Activated CD4-positive, alpha-beta T cell treated with anti-CD3 and anti-CD28 coated beads, Interleukin-2, amount 10 ng/mL, durations not matched to agents 7 days and 5 days (primary cell): Measurements from ENCODE around the gene MIEN1. TPM values are rescaled to one million over a fixed set of nuclear protein-coding genes. Genes with fewer than 3 reads are reported as not detected.
"Not testable (repeated sequence)": the region's sequence is repeated elsewhere in the genome, so short reads cannot be mapped to it uniquely, and the experiment has no call there.

Source experiments
- CTCF ChIA-PET: fragments of 350-600 bp; sonication (Branson Sonifier 250); formaldehyde crosslinking; loops from one replicate; lab custom pipeline; 2021; ENCODE audit warnings: antibody characterized with exemption; lab: Charles Lee
- POLR2A ChIA-PET: fragments of 350-600 bp; sonication (Branson Sonifier 250); formaldehyde crosslinking; loops from one replicate; lab custom pipeline; 2021; ENCODE audit warnings: antibody characterized with exemption; lab: Charles Lee
- DNase-seq: peaks from one replicate; pipeline ENCODE4 v3.0.0-alpha.2; 2020
- H3K27ac Mint-ChIP-seq: one replicate; pipeline ENCODE4 v1.8.0; 2021; ENCODE audit warnings: mild to moderate bottlenecking, moderate library complexity, mixed read lengths
- H3K27me3 Mint-ChIP-seq: one replicate; pipeline ENCODE4 v1.8.0; 2021; ENCODE audit warnings: mixed read lengths
- H3K36me3 Mint-ChIP-seq: one replicate; pipeline ENCODE4 v1.8.0; 2021; ENCODE audit warnings: low read depth, mixed read lengths
- H3K4me1 Mint-ChIP-seq: one replicate; pipeline ENCODE4 v1.8.0; 2021; ENCODE audit warnings: mixed read lengths
- H3K4me3 Mint-ChIP-seq: one replicate; pipeline ENCODE4 v1.8.0; 2021; ENCODE audit warnings: mild to moderate bottlenecking, moderate library complexity, mixed read lengths
- H3K9me3 Mint-ChIP-seq: one replicate; pipeline ENCODE4 v1.8.0; 2021; ENCODE audit warnings: mixed read lengths
- total RNA-seq, 2 experiments: library from RNA; stranded (reverse); gene quantifications; one replicate each; pipeline ENCODE4 v1.2.3, GENCODE V29; 2021

Gene MIEN1
- total RNA-seq, 2 experiments from 2014 or later: 49.7 to 50.2 TPM

- H3K4me3 Mint-ChIP-seq: peak overlapping the region; percentile 75
- ChIA-PET CTCF (interaction anchor here (1.0 to 2.6 kb wide), 9 partner anchors 11 to 133 kb away, joined by 3 to 17 read pairs (median 4); partner anchors contain the start of gene MIEN1), POLR2A (interaction anchor here (0.8 to 1.2 kb wide), 2 partner anchors 76 to 107 kb away, joined by 4 to 5 read pairs; no protein-coding TSS in a partner anchor)
- peak overlapping the region; percentile 94 for H3K27ac Mint-ChIP-seq
- H3K36me3 Mint-ChIP-seq: peaks cover 6% of the 10 kb centered on the region
- H3K27me3 Mint-ChIP-seq: no peaks in the 10 kb centered on the region
- peak; percentile 97 for DNase-seq
- H3K9me3 Mint-ChIP-seq: no peaks in the 10 kb centered on the region
- H3K4me1 Mint-ChIP-seq: peaks cover 60% of the 10 kb centered on the region
Measured at GRCh38 chr17:39754161-39754957, 24.0 kb upstream of the MIEN1 start.

DNA sequence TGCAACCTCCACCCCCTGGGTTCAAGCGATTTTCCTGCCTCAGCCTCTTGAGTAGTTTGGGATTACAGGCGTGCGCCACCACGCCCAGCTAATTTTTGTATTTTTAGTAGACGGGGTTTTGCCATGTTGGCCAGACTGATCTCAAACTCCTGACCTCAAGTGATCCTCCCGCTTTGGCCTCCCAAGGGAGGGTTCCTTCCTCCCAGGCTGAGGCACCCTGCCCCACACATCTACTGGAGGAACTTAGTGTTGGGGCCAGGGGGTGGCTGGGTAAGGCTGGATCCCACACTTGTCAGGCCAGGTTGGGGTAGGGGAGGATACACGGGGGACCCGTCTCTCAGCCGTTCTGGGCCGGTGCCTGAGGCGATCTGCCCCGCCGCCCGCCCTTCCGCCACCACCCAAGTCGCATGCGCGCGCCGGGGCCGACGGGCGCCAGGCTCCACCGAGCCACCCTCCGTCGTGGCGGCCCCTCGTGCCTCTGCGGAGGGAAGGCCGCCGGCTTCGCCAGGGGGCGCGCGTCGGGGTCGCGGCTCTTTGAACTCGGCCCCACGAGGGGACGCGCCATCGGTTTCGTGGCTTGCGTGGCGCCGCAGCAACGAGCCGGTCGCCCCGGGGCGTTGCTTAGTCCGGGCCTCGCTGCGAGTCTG, 23.3 kb upstream of the MIEN1 start:
- CTCF ChIA-PET: interaction anchor here (0.9 to 2.4 kb wide), 7 partner anchors 11 to 222 kb away, joined by 3 to 11 read pairs (median 5); partner anchors contain the start of gene MIEN1
- DNase-seq: peak; percentile 60
- Mint-ChIP-seq H3K27me3 (no peaks in the 10 kb centered on the region), H3K9me3 (no peaks in the 10 kb centered on the region), H3K27ac (peak overlapping the region; percentile 93), H3K4me3 (peak overlapping the region; percentile 75), H3K36me3 (no peaks in the 10 kb centered on the region), H3K4me1 (peaks cover 53% of the 10 kb centered on the region)
- POLR2A ChIA-PET: interaction anchor here (1.1 kb wide), 1 partner anchor 66 kb away, joined by 3 read pairs; no protein-coding TSS in a partner anchor

- H3K36me3 Mint-ChIP-seq: no peaks in the 10 kb centered on the region
- peaks cover 40% of the 10 kb centered on the region for H3K4me1 Mint-ChIP-seq
- H3K9me3 Mint-ChIP-seq: no peaks in the 10 kb centered on the region
- peak overlapping the region; percentile 93 for H3K27ac Mint-ChIP-seq
- no peaks in the 10 kb centered on the region for H3K27me3 Mint-ChIP-seq
- H3K4me3 Mint-ChIP-seq: peak overlapping the region; percentile 75
- ChIA-PET CTCF (interaction anchor here (0.9 to 2.4 kb wide), 7 partner anchors 9 to 223 kb away, joined by 3 to 11 read pairs (median 5); partner anchors contain the start of gene MIEN1), POLR2A (interaction anchor here (0.6 to 1.1 kb wide), 2 partner anchors 67 to 69 kb away, joined by 3 to 6 read pairs; no protein-coding TSS in a partner anchor)
- no peak for DNase-seq
Measured at GRCh38 chr17:39752241-39752881, 22.0 kb upstream of the MIEN1 start.

DNA sequence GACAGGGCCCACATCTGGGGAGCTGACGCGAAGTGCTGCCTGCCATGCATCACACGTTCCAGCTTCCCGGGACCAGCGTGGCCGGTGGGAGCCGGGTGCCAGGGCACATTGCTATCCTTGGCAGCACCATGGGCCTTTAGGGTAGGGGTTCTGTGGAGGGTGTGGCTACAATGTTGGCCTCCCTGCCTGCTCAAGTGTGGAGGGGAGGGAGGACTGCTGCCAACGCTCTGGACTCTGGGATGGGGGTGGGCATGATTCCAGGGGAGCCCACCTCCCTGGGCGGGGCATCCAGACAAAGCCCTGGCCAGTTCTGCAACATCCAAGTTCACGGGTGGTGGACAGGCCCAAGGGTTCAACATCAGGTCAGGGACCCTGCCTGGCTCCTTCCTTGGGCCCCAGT, 21.3 kb upstream of the MIEN1 start:
- DNase-seq: no peak
- ChIA-PET POLR2A (no interaction called here), CTCF (interaction anchor here (0.9 to 1.0 kb wide), 2 partner anchors 98 to 130 kb away, joined by 3 read pairs; no protein-coding TSS in a partner anchor)
- no peaks in the 10 kb centered on the region for H3K9me3 Mint-ChIP-seq
- peak overlapping the region; percentile 75 for H3K4me3 Mint-ChIP-seq
- H3K4me1 Mint-ChIP-seq: peaks cover 33% of the 10 kb centered on the region
- H3K36me3 Mint-ChIP-seq: no peaks in the 10 kb centered on the region
- no peak overlapping the region for H3K27ac Mint-ChIP-seq
- H3K27me3 Mint-ChIP-seq: no peaks in the 10 kb centered on the region

DNA sequence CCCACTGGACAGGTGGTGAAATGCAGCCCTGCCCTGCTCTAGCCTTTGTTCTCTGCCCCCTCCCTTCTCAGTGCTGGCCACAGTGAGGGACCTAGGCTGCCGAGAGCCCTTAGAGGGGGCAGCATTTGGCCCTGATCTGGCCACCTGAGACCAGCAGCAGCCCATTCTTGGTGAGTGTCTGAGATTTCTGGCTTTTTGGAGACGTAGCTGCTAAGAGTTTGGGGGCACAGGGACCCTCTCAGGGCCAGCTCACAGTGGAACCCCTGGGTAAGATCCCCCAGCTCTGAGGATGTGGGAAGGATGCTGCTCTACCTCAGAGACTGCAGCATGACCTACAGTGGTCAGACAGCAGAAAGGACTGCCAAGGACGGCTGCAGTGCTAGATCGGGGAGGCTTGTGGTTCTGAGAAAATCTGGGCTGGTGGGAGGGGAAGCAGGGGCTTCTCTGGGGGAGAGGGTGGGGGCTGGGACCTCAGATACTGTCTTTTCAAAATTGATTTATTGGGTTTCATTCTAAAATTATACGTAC, 20.7 kb upstream of the MIEN1 start:
- Mint-ChIP-seq H3K36me3 (no peaks in the 10 kb centered on the region), H3K4me1 (peaks cover 27% of the 10 kb centered on the region), H3K9me3 (no peaks in the 10 kb centered on the region), H3K4me3 (no peak overlapping the region), H3K27me3 (no peaks in the 10 kb centered on the region), H3K27ac (peak overlapping the region; percentile 5)
- ChIA-PET CTCF (interaction anchor here (0.9 to 1.0 kb wide), 2 partner anchors 98 to 129 kb away, joined by 3 read pairs; no protein-coding TSS in a partner anchor), POLR2A (no interaction called here)
- DNase-seq: no peak

DNA sequence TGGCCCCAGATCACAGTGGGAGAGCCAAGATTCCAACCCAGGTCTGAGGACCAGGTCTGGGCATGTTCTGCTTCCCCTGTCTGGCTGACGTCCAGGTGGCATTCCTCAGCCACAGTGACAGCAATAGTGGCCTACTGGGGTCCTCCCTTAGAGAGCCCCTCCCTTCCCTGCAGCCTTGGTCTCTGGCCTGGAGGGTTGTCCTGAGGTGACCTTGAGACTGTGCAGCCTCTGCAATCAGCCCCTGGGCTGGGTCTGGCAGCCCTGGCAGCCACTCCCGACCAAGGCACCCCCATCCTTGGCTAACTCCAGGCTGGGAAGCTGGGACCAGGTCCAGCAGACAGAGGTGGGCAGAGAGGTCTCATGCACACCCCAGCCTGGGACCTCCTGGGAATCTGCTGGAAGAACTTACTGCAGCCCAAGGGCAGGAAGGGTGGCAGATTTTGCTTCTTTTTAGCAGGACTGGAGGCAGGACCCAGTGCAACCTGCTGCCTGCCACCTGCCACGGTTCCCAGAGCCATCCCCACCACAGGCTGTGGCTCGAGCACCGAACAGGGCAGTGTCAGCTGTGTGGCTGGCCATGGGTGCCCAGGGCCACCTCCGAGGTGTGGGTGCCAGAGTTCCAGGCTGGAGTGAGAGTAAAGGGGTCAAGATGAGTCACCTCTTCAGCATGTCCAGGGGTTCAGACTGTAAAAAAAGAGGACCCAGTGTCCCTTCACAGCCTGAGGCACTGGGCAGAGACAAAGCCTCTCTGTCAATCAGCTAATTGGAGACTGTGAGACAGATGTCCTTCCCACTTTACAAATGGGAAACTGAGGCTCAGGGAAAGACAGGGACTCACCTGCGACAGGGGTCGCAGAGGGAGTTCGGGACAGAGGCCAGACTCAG, 20.0 kb upstream of the MIEN1 start:
- no peaks in the 10 kb centered on the region for H3K27me3 Mint-ChIP-seq
- DNase-seq: no peak
- H3K4me3 Mint-ChIP-seq: no peak overlapping the region
- POLR2A ChIA-PET: no interaction called here
- H3K9me3 Mint-ChIP-seq: no peaks in the 10 kb centered on the region
- H3K4me1 Mint-ChIP-seq: peaks cover 20% of the 10 kb centered on the region
- no peaks in the 10 kb centered on the region for H3K36me3 Mint-ChIP-seq
- CTCF ChIA-PET: interaction anchor here (0.9 to 3.2 kb wide), 4 partner anchors 20 to 129 kb away, joined by 3 to 9 read pairs (median 6); partner anchors contain the start of gene MIEN1
- peak overlapping the region; percentile 46 for H3K27ac Mint-ChIP-seq

DNA sequence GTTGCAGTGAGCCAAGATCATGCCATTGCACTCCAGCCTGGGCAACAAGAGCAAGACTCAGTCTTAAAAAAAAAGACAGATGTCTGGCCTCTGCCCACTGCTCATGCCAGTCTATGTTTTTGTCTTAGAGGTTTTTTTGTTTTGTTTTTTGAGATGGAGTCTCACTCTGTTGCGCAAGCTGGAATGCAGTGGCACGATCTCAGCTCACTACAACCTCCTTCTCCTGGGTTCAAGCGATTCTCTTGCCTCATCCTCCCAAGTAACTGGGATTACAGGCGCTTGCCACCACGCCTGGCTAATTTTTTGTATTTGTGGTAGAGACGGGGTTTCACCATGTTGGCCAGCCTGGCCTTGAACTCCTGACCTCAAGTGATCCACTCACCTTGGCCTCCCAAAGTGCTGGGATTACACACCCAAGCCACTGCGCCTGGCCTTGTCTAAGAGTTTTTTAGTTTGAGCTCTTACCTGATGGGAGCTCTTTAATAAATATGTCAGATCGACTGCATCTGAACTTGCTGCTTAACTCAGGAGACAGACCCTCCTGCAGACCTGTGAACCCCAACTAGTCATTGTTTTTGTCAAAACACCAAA, 18.2 kb upstream of the MIEN1 start:
- ChIA-PET CTCF (interaction anchor here (0.6 to 3.2 kb wide), 3 partner anchors 18 to 167 kb away, joined by 3 to 9 read pairs (median 9); partner anchors contain the start of gene MIEN1), POLR2A (interaction anchor here (1.1 kb wide), 1 partner anchor 147 kb away, joined by 3 read pairs; no protein-coding TSS in a partner anchor)
- not testable (repeated sequence) for H3K27ac Mint-ChIP-seq, H3K36me3 Mint-ChIP-seq, DNase-seq, H3K4me3 Mint-ChIP-seq, H3K27me3 Mint-ChIP-seq, H3K9me3 Mint-ChIP-seq
- peaks cover 14% of the 10 kb centered on the region for H3K4me1 Mint-ChIP-seq

DNA sequence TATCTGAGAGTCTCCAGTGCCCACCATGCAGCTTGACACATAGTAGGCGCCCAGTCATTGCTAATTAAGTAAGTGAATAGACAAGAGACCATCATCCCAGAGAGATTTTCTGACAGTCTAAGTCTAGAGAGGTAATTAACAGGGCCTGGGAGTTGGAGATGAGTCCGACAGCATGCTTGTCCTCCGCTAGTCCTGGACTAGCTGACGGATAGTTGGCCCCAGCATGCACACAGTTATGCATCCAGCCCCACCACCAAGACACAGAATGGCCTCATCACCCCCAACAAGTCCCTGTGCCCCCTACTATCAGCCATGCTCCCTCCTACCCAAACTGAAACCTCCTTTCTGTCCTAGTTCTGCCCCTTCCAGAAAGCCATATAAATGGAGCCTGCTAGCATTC, 17.4 kb upstream of the MIEN1 start:
- DNase-seq: no peak
- no peaks in the 10 kb centered on the region for H3K9me3 Mint-ChIP-seq
- no peaks in the 10 kb centered on the region for H3K36me3 Mint-ChIP-seq
- H3K4me3 Mint-ChIP-seq: no peak overlapping the region
- peaks cover 6% of the 10 kb centered on the region for H3K4me1 Mint-ChIP-seq
- ChIA-PET CTCF (interaction anchor here (1.6 to 3.2 kb wide), 2 partner anchors 17 to 126 kb away, joined by 3 to 9 read pairs; partner anchors contain the start of gene MIEN1), POLR2A (no interaction called here)
- no peaks in the 10 kb centered on the region for H3K27me3 Mint-ChIP-seq
- H3K27ac Mint-ChIP-seq: no peak overlapping the region

DNA sequence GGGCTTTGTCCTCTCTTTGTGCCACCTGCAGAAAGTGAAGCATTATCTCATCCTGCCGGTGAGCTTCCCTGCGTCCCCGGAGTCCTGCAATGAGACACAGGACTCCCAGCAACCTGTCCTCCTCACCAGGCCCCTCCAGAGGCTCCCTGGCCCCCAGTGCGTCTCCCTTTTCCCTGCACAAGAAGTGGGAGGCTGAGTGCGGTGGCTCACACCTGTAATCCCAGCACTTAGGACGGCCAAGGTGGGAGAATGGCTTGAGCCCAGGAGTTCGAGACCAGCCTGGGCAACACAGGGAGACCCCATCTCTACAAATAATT, 15.8 kb upstream of the MIEN1 start:
- H3K27ac Mint-ChIP-seq: no peak overlapping the region
- POLR2A ChIA-PET: no interaction called here
- H3K27me3 Mint-ChIP-seq: no peaks in the 10 kb centered on the region
- no peaks in the 10 kb centered on the region for H3K36me3 Mint-ChIP-seq
- no peak for DNase-seq
- peaks cover 2% of the 10 kb centered on the region for H3K4me1 Mint-ChIP-seq
- no peak overlapping the region for H3K4me3 Mint-ChIP-seq
- no peaks in the 10 kb centered on the region for H3K9me3 Mint-ChIP-seq
- CTCF ChIA-PET: interaction anchor here (0.6 to 1.6 kb wide), 2 partner anchors 124 to 392 kb away, joined by 3 to 6 read pairs; no protein-coding TSS in a partner anchor

DNA sequence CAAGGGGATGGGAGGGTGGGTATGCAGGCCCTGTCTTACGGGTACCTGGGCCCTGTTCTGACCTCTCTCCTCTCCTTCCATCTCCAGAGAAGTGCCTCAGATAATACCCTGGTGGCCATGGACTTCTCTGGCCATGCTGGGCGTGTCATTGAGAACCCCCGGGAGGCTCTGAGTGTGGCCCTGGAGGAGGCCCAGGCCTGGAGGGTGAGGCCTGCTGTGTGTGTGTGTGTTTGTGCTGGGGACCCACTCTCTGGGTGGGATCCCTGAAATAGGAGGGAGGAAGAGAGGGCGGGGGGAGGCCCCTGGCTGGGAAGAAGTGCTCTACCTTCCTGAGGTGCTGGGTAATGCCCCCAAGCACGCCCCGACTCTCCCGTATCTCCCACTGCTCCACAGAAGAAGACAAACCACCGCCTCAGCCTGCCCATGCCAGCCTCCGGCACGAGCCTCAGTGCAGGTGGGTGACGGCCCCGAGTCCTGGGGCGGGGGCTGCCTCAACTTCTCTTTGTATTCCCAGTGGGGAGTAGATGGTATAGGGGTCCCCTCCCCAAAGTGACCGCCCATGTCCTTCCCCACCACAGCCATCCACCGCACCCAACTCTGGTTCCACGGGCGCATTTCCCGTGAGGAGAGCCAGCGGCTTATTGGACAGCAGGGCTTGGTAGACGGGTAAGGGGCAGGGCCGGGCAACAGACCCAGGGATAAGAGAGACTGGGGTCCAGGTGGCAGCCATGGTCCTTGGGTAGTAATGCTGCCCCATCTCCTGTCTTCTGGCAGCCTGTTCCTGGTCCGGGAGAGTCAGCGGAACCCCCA, 15.2 kb upstream of the MIEN1 start:
- peak overlapping the region; percentile 66 for H3K27ac Mint-ChIP-seq
- no peaks in the 10 kb centered on the region for H3K36me3 Mint-ChIP-seq
- POLR2A ChIA-PET: no interaction called here
- H3K9me3 Mint-ChIP-seq: no peaks in the 10 kb centered on the region
- H3K27me3 Mint-ChIP-seq: no peaks in the 10 kb centered on the region
- no peak overlapping the region for H3K4me3 Mint-ChIP-seq
- CTCF ChIA-PET: interaction anchor here (0.6 to 1.7 kb wide), 2 partner anchors 11 to 392 kb away, joined by 6 to 7 read pairs; no protein-coding TSS in a partner anchor
- H3K4me1 Mint-ChIP-seq: peaks cover 7% of the 10 kb centered on the region
- DNase-seq: no peak
